Erythroblast (primary cell): ENCODE measurements around the gene FSHR.

ENCODE experiments used
- GATA1 ChIP-seq: IDR thresholded peaks from 2 replicates; pipeline ENCODE4 v1.6.1; 2011; ENCODE audit warnings: low read depth, mild to moderate bottlenecking, control low read depth, low read length, moderate library complexity
- POLR2A ChIP-seq: IDR thresholded peaks from 2 replicates; pipeline ENCODE4 v1.6.1; 2011; ENCODE audit warnings: mild to moderate bottlenecking, low read length

- no peak for TF ChIP-seq POLR2A
- no peak for TF ChIP-seq GATA1
These were observed 32.2 kb downstream of the FSHR start for GRCh38 chr2:49122107-49122506.
